ENCODE data around the gene STARD10. TPM values are rescaled to one million over a fixed set of nuclear protein-coding genes. Genes with fewer than 3 reads are reported as not detected.

The STARD10 gene
- 10 to 100 TPM; 10.8 to 16.9 (median 15.8) TPM for total RNA-seq (2021; fragmentation: NEBNext Ultra II Directional; extraction: Animal tissue kit (Norgen Biotek cat#: 25700))
- long read RNA-seq, partial matches to known transcripts, result 0 of 4 reads
- long read RNA-seq, other reads (novel, unspliced or antisense), result 0 of 4 reads

GRCh38 chr11:72793425-72794367 is at the start of gene STARD10:
STARD10 (minus strand) TSS chr11:72794047; CDS start chr11:72781181, 12,866 bp downstream.
- Mint-ChIP-seq H3K4me1 (ENCODE audit: low read depth) (peaks cover 49% of the 10 kb centered on the region), H3K4me3 (peak within 1 kb of the TSS; percentile 99)

GRCh38 chr11:72842653-72843330 is 48.9 kb upstream of the STARD10 start:
- H3K9me3 Mint-ChIP-seq, result no peaks in the 10 kb centered on the region
- DNase-seq, result no peak
- H3K27me3 Mint-ChIP-seq (ENCODE audit: insufficient read depth), result peaks cover 2% of the 10 kb centered on the region; the same call in 1 of the 2 replicates
- H3K4me3 Mint-ChIP-seq, result no peak overlapping the region
- peaks cover 53% of the 10 kb centered on the region for H3K36me3 Mint-ChIP-seq (ENCODE audit: low read depth)
- no peak for TF ChIP-seq CTCF (IDR thresholded peaks at IDR 0.05)
- H3K27ac Mint-ChIP-seq, result no peak overlapping the region
- peaks cover 44% of the 10 kb centered on the region for H3K4me1 Mint-ChIP-seq (ENCODE audit: low read depth)

More at GRCh38 chr11:72793425-72794367, at the start of gene STARD10:
- peak; percentile 89 for DNase-seq
- Mint-ChIP-seq H3K27ac (peak within 1 kb of the TSS; percentile 96), H3K27me3 (ENCODE audit: insufficient read depth) (no peaks in the 10 kb centered on the region; the same call in 1 of the 2 replicates), H3K36me3 (ENCODE audit: low read depth) (no peaks in the 10 kb centered on the region), H3K9me3 (no peaks in the 10 kb centered on the region; the same call in 1 of the 2 replicates)
- peak; percentile 100 for TF ChIP-seq CTCF (IDR thresholded peaks at IDR 0.05)

GRCh38 chr11:72842126-72842525 is 48.3 kb upstream of the STARD10 start:
- peaks cover 2% of the 10 kb centered on the region; the same call in 1 of the 2 replicates for H3K27me3 Mint-ChIP-seq (ENCODE audit: insufficient read depth)
- H3K9me3 Mint-ChIP-seq, result no peaks in the 10 kb centered on the region
- H3K4me3 Mint-ChIP-seq, result no peak overlapping the region
- H3K4me1 Mint-ChIP-seq (ENCODE audit: low read depth), result peaks cover 44% of the 10 kb centered on the region
- TF ChIP-seq CTCF (IDR thresholded peaks at IDR 0.05), result no peak
- peaks cover 53% of the 10 kb centered on the region for H3K36me3 Mint-ChIP-seq (ENCODE audit: low read depth)
- DNase-seq, result no peak
- peak overlapping the region; percentile 78; the same call in 1 of the 2 replicates for H3K27ac Mint-ChIP-seq

- Mint-ChIP-seq H3K9me3 (no peaks in the 10 kb centered on the region), H3K4me3 (no peak overlapping the region), H3K27ac (peak overlapping the region; percentile 78; the same call in 1 of the 2 replicates), H3K27me3 (ENCODE audit: insufficient read depth) (peaks cover 2% of the 10 kb centered on the region; the same call in 1 of the 2 replicates), H3K4me1 (ENCODE audit: low read depth) (peaks cover 44% of the 10 kb centered on the region), H3K36me3 (ENCODE audit: low read depth) (peaks cover 53% of the 10 kb centered on the region)
- TF ChIP-seq CTCF (IDR thresholded peaks at IDR 0.05), result no peak
- DNase-seq, result no peak
These were observed 47.5 kb upstream of the STARD10 start for GRCh38 chr11:72841397-72841796.

- no peaks in the 10 kb centered on the region for H3K9me3 Mint-ChIP-seq
- H3K27ac Mint-ChIP-seq, result peak overlapping the region; percentile 78
- TF ChIP-seq CTCF (IDR thresholded peaks at IDR 0.05), result no peak
These were observed 46.9 kb upstream of the STARD10 start for GRCh38 chr11:72840780-72841179.

More at GRCh38 chr11:72840780-72841179, 46.9 kb upstream of the STARD10 start:
- H3K36me3 Mint-ChIP-seq (ENCODE audit: low read depth), result peaks cover 52% of the 10 kb centered on the region
- H3K4me1 Mint-ChIP-seq (ENCODE audit: low read depth), result peaks cover 44% of the 10 kb centered on the region
- H3K4me3 Mint-ChIP-seq, result peak overlapping the region; percentile 24; the same call in 1 of the 2 replicates
- peak; percentile 79 for DNase-seq
- peaks cover 2% of the 10 kb centered on the region; the same call in 1 of the 2 replicates for H3K27me3 Mint-ChIP-seq (ENCODE audit: insufficient read depth)
